Endometrium (tissue), 2 donors: ENCODE results near the gene RCOR3.
"Not testable (repeated sequence)": the region's sequence is repeated elsewhere in the genome, so short reads cannot be mapped to it uniquely, and the experiment has no call there.

Experiments
- FAIRE-seq: peaks from 2 replicates; lab custom pipeline; 2012; peaks lifted over from hg19 to GRCh38; lab: Jason Lieb, UNC
- donor health status: control.
- donor health status: control.

RCOR3 gene

DNA sequence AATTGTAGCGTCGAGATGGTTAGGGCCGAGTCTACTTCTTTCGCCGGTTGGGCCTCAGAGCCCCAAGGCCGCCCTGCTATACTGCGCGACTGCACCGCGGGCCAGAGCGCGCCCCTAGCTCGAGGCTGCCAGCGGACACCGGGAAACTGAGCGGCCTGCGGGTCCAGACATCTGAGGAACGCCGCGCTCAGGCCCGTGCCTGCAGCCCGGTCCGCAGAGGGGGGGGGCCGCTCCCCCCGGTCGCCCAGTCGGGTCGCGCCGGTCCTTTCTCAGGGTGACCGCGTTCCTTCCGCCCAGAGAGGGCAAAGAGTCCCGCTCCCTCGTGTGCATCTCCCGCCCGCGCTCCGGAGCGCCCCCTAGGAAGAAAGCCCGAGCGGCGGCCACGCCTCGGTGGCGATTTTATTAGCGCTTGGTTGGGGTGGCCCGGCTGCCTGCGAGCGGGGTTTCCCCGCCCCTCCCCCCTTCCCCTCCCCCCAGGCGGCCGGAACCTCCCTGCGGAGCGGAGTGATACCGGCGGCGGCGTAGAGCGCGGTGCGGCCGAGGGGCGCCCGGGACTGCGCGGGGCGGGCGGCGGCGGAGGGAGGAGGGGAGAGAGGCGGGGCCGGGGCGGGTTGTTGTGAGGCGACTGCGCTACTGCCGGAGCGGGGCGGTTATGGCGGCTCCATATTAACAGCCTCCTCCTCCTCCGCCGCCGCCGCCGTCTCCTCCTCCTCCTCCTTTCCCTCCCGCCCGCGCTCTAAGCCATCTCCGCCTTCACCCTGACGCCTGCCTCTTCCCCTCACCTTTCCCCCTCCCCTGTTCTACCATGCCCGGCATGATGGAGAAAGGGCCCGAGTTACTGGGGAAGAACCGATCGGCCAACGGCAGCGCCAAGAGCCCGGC, at the start of gene RCOR3:
Gene RCOR3, plus strand, starts transcription at position 611 of the 882 bp plus-strand sequence. Its CDS starts 195 bp downstream, at position 806.
- no peak for FAIRE-seq

DNA sequence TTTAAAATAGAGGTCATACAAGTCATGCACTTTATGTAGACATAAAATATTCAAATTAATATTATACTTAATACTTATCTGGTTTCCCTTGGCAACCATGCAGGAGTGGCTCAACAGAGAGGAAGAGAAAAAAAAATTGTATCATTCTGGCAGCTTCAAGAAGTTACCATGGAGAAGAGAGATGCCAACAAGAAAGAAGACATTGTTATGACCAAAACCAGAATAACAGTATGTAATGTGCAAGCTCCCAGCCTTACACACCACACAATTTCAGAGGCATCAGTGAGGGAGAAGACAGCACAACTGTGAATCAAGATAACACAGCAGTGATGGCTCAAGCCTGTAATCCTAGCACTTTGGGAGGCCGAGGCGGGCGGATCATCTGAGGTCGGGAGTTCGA, 49.1 kb upstream of the RCOR3 start:
- FAIRE-seq: no peak

DNA sequence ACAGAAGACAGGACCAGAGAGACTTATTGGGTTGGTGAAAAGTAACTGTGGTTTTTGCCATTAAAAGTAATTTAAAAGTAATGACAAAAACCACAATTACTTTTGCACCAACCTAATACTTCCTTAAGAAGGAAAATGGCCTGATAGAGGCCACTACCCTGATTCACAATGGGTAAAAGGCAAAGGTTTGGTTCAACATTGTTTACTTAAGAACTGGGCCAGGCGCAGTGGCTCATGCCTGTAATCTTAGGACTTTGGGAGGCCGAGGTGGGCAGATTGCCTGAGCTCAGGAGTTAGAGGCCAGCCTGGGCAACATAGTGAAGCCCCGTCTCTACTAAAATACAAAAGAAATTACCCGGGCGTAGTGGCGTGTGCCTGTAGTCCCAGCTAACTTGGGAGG, 48.2 kb upstream of the RCOR3 start:
- no peak for FAIRE-seq

DNA sequence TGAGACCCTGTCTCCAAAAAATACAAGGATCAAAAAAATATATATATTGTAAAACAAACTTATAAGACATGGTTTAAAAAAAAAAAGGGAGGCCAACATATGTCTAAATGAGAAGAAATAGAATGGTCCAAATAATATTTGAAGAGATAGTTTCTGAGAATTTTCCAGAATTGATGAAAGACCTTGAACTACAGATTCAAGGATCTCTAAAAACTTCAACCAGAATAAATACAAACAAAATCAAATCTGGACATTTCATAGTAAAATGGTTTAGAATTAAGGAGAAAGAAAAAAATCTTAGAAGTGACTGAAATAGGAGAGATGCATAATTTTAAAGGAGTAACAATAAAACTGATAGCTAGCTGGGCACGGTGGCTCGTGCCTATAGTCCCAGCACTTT, 45.5 kb upstream of the RCOR3 start:
- FAIRE-seq: no peak

DNA sequence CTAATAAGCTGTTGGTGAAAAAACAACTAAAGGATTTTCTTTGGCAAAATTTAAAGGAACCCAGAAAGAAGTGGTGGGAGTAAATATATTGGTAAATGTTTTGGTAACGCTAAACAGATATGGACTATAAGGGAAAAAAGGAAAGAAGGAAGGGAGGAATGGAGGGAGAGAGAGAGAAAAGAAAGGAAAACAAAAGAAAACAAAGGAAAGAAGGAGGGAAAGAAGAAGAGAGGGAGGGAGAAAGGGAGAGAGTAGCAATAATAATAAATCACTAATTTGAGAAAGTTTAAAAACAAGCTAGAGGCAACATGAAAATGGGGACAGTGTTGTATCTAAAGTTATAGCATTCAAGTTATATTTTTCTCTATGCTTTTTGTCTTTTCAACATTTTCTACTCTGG, 43.6 kb upstream of the RCOR3 start:
- no peak for FAIRE-seq

DNA sequence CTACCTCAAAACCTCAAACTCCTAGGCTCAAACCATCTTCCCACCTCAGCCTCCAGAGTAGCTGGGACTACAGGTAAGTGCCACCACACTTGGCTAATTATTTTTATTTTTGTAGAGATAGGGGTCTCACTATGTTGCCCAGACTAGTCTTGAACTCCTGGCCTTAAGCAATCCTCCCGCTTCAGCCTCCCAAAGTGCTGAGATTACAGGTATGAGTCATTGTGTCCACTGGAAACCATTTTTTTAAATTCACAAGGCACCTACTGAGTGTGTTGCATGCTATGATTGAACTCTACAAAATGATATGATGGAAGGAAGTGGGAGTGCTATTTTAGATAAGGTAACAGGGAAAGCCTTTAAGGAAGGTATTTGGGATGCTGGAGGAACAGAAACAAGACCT, 41.8 kb upstream of the RCOR3 start:
- FAIRE-seq: no peak

DNA sequence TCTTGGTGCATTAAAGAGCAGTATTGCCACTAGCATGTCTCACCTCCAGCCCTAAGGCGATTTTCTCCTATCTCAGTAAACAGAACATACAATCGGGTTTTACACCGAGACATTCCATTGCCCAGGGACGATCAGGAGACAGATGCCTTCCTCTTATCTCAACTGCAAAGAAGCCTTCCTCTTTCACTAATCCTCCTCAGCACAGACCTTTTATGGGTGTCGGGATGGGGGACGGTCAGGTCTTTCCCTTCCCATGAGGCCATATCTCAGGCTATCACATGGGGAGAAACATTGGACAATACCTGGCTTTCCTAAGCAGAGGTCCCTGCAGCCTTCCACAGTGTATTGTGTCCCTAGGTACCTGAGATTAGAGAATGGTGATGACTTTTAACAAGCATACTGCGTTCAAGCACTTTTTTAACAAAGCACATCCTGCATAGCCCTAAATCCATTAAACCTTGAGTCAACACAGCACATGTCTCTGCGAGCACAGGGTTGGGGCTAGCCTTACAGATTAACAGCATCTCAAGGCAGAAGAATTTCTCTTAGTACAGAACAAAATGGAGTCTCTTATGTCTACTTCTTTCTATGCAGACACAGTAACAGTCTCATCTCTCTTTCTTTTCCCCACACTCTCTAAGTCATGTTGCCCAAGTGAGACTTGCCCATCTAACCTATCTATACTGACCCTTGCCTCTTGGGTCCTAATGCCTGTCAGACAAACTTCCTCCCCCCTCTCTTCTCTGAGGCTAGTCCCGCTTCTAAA, 36.5 kb upstream of the RCOR3 start:
- FAIRE-seq: not testable (repeated sequence)

DNA sequence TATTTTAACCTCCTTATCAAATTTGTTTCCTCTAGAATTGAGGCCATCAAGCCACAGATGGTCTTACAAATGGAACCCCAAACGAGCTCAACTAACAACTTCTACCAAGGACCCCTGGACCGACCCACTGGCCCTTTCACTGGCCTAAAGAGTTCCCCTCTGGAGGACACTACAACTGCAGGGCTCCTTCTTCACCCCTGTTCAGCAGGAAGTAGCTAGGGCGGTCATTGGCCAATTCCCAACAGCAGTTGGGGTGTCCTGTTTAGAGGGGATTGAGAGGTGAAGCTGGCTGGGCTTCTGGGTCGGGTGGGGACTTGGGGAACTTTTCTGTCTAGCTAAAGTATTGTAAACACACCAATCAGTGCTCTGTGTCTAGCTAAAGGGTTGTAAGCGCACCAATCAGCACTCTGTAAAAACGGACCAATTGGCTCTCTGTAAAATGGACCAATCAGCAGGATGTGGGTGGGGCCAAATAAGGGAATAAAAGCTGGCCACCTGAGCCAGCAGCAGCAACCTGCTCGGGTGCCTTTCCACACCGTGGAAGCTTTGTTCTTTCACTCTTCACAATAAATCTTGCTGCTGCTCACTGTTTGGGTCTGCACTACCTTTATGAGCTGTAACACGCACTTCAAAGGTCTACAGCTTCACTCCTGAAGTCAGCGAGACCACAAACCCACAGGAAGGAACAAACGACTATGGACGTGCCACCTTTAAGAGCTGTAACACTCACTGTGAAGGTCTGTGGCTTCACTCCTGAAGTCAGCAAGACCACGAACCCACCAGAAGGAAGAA, 30.4 kb upstream of the RCOR3 start:
- not testable (repeated sequence) for FAIRE-seq

DNA sequence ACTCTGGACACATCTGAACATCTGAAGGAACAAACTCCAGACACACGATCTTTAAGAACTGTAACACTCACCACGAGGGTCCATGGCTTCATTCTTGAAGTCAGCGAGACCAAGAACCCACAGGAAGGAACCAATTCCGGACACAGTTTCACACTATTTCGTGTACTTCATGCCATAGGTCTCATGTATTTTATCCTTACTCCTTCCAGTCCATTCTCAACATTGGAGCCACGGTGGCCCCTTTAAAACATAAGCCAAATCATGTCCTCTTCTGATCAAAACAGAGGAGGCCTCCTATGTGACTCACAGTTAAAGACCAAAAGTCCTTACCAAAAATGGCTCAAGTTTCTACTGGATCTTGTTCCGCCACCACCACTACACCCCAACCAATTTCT, 29.8 kb upstream of the RCOR3 start:
- FAIRE-seq: no peak

DNA sequence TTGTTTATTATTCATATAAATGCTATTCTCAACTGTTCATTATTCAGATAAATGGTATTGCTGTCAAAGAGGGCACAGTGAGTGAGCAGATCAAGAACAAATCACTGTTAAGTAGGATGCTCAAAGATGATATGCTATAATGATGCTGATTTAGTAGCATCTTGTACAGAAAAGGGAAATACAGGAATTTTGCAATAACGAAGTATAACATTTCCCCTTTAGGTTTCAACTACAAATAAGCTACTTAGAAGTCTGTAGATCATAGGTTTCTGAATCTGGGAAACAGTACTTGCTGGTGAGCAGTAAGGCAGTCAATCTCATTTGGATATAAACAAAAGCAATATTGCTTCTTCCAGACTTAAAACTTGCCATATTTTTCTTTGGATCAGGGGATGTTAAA, 27.3 kb upstream of the RCOR3 start:
- no peak for FAIRE-seq

DNA sequence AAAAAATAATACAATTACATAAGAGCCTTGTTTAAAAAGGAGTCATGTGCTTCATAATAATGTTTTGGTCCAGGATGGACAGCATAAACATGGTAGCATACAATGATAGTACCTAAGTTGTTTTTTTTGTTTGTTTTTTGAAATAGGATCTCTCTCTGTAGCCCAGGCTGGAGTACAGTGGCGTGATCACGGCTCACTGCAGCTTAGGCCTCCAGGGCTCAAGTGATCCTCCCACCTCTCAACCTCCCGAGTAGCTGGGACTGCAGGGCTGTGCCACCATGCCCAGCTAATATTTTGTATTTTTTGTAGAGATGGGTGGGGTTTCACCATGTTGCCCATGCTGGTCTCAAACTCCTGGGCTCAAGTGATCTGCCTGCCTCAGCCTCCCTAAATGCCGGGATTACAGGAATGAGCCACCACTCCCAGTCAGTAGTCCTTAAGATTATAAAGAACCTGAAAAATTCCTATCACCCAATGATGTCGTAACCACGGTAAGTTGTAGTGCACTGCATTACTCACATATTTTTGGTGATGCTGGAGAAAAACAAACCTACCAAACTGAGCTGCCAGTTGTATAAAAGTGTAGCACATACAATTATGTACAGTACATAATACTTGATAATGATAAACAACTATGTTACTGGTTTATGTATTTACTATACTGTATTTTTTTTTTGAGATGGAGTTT, 22.4 kb upstream of the RCOR3 start:
- FAIRE-seq: no peak

DNA sequence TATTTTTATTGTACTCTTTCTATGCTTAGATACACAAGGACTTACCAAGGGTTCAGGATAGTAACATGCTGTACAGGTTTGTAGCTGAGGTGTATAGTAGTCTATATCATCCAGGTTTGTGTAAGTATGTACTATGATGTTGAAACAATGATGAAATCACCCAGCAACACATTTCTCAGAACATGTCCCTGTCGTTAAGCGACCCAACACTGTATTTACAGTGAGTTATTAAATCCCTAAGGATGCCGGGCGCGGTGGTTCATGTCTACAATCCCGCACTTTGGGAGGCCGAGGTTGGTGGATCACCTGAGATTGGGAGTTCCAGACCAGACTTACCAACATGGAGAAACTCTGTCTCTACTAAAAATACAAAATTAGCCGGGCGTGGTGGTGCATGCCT, 21.6 kb upstream of the RCOR3 start:
- FAIRE-seq: no peak

DNA sequence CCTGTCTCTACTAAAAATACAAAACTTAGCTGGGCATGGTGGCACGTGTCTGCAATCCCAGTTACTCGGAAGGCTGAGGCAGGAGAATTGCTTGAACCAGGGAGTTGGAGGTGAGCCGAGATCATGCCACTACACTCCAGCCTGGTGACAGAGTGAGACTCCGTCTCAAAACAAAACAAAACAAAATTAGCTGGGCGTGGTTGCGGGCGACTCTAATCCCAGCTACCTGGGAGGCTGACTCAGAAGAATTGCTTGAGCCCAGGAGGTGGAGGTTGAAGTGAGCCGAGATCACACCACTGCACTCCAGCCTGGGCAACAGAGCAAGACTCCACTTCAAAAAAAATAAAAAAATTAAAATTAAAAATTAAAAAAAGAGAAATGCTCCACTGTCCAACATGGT, 18.6 kb upstream of the RCOR3 start:
- not testable (repeated sequence) for FAIRE-seq

DNA sequence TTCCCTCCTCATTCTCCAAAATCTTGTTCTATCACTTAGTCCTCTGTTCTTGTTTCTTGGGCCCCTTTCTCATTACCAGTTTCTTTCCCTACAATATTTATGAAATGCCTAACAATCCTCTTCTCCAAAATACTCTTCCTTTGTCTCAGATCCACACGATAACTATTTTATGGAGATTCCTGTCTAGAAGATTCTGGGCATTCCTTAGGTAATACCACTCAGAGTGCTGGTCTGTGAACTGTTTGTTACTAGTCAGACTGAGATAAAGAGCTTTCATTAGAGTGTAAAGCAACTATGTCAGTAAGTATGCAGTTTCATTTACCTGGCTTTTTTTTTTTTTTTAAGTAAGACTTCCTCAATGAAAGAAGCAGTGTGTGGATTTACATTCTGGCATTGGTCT, 18.1 kb upstream of the RCOR3 start:
- FAIRE-seq: no peak

DNA sequence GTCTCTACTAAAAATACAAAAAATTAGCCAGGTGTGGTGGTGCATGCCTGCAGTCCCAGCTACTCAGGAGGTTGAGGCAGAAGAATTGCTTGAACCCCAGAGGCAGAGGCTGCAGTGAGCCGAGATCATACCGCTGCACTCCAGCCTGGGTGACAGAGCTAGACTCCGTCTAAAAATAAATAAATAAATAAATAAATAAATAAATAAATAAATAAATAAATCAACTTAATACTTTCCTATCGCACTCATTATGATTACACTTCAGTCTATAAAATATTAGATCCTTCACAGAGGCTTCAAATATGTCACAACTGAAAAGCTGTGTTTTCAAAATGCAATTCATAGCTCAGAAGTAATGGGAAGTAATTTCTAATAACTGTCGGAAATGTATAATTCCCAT, 15.5 kb upstream of the RCOR3 start:
- FAIRE-seq: not testable (repeated sequence)

DNA sequence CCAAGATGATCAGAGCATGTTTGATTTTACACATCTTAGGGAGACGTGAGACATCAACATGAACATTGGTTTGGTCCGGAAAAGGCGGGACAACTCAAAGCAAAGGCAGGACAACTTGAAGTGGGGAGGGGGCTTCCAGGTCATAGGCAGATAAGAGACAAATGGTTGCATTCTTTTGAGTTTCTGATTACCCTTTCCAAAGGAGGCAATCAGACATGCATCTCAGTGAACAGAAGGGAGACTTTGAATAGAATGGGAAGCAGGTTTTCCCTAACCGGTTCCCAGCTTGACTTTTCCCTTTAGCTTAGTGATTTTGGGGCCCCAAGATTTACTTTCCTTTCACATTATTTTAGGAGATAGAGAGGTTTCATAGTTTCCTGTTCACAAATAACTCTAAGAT, 12.6 kb upstream of the RCOR3 start:
- FAIRE-seq: not testable (repeated sequence)

DNA sequence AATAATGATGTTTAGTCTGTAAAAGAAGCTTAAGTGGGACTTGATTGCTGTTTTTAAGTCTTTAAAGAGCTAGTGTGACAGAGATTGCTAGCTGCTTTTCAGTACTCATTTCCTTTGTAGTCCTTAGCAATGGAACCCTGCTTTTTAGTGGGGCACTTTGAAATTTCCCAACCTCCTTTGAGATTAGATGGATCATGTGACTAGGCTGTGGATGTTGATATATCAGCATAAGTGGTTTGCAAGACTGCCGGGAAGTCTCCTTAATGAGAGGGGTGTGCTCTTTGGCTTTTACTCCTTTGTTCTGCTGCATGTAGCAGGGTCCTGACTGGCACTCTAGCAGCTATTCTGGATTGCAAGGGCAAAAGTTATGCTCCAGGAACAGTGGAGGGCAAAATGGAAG, 11.2 kb upstream of the RCOR3 start:
- FAIRE-seq: no peak

DNA sequence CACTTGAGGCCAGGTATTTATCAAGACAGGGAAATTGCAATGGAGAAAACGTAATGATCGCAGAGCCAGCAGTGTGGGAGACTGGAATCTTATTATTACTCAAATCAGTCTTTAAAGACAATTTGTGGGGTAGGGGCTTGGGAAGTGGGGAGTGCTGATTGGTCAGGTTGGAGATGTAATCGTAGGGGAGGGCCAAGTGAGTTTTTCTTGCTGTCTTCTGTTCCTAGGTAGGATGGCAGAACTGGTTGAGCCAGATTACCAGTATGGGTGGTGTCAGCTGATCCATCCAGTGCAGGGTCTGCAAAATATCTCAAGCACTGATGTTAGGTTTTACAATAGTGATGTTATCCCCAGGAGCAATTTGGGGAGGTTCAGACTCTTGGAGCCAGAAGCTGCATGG, 9.6 kb upstream of the RCOR3 start:
- FAIRE-seq: not testable (repeated sequence)

DNA sequence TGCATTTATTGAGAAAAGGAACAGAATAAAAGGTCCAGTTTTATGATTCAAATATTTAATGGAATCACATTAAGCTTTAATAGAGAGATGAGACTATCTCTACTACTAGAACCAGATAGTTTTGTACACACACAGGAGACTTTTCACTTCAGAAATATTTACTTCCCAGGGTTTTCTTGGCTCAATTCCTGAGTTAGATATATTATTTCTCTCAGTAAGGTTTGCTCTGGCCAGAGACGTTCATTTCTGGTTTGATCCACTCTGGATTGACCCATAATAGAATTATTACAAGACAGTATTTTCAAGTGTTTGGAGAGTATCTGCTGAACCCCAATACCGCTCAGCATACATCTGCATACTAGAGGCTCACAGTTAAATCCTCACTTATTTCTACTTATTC, 1.3 kb upstream of the RCOR3 start:
- no peak for FAIRE-seq

DNA sequence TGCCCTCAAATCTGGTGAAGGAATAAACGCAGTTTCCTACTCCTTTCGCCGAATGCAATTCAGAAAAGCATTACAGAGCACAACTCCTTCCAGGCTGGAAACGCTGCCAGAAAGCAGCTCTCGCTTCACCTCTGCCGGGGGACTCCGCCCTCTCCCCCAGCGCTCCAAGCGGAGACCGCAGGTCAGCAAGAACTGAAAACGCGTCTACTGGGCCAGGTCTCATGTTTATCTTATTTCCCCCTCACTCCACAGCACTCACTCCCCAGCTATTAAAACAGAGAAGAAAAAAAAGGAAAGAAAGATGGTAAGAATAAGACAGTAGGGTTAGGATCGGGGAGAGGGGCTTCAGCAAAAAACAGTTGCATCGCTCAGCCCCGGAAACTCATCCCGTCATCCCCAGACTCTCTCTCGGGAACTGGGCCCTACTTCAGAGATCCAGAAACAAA, 833 bp upstream of the RCOR3 start:
- FAIRE-seq: no peak

DNA sequence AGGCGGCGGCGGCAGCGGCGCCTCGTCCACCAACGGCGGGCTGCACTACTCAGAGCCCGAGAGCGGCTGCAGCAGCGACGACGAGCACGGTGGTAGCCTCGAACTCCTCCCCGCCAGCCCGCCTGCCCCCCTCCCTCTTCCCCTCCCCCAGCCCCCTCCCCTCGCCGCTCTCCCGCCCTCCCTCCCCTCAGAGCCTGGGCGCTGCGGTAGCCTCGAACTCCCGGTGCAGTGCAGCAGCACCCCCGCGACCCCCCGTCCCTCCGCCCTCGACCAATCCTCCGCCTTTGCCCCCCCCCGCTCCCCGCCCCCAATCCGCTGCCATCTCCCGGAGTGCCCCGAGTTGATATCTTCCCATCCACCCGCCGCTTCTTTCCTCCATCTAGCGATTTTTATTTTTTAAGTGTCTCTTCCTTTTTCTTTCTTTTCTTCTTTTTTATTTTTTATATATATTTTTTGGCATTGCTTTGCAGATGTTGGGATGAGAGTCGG, 516 bp downstream of the RCOR3 start:
- no peak for FAIRE-seq
